HG02678 (cell line): ENCODE results near the gene ECEL1.

Experiments used
- ATAC-seq: cut with Tn5 transposase; IDR thresholded peaks from one replicate; pipeline ENCODE4 v1.9.1; 2021; ENCODE audit warnings: mild to moderate bottlenecking, moderate library complexity; ENCODE audit not compliant: unreplicated experiment

Gene ECEL1

DNA sequence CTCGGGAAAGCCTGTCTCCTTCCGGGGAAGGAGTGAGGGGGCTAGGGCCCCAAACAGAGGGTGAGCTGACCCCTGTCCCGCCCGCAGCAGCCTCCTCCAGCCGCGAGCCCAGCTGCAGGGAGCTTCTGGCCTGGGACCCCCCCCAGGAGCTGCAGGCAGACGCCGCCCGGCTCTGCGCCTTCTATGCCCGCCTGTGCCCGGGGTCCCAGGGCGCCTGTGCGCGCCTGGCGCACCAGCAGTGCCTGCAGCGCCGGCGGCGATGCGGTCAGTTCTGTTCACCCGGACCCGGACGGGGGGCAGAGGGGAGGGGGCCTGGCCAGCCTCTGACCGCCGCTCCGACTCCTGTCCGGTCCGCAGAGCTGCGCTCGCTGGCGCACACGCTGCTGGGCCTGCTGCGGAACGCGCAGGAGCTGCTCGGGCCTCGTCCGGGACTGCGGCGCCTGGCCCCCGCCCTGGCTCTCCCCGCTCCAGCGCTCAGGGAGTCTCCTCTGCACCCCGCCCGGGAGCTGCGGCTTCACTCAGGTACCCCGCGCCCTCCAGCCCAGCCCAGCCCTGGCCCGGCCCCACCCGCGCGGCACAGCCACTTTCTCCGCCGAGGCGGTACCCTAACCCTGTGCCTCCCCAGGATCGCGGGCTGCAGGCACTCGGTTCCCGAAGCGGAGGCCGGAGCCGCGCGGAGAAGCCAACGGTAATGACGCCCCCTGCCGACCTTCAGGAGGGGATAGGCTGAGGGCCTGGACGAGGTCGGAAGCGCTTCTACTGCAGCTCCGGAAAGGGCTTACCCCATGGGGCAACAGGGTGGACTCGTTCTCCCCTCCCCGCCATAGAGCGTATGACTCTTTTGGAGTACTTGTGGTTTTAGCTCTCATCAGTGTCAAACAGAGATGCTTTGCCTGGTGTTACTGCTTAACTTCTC is 36.3 kb upstream of the ECEL1 start:
- ATAC-seq, result no peak

DNA sequence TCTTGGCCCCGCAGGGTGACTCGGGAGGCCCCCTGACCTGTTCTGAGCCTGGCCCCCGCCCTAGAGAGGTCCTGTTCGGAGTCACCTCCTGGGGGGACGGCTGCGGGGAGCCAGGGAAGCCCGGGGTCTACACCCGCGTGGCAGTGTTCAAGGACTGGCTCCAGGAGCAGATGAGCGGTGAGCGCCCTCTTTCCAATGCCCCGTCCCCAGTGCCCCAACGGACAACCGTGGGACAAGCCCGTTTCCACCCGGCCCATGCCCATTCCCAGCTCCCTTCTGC is 35.7 kb upstream of the ECEL1 start:
- ATAC-seq, result no peak

DNA sequence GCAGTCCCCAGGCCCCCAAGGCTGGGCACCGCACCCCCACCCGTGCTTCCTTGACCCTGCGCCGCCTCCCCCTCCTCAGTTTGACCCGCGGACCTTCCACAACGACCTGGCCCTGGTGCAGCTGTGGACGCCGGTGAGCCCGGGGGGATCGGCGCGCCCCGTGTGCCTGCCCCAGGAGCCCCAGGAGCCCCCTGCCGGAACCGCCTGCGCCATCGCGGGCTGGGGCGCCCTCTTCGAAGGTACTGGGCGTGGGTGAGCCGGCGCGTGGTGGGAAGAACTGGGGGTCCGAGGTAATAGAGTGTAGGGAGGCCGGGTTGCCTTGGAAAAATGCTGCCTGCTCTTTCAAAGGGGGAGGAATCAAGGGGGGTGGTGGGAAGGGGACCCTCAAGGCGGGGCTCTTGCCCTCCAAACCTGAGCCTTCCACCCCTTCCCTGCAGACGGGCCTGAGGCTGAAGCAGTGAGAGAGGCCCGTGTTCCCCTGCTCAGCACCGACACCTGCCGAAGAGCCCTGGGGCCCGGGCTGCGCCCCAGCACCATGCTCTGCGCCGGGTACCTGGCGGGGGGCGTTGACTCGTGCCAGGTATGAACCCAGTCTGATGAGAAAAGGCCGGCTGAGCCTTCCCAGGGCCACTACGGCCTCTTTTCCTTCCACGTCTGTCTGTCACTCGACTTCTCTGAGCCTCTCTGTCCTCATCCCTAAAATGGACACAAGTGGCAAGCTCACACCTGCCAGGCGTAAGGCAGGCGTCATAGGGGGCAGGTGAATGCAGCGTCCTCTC is 35.2 kb upstream of the ECEL1 start:
- ATAC-seq, result no peak

DNA sequence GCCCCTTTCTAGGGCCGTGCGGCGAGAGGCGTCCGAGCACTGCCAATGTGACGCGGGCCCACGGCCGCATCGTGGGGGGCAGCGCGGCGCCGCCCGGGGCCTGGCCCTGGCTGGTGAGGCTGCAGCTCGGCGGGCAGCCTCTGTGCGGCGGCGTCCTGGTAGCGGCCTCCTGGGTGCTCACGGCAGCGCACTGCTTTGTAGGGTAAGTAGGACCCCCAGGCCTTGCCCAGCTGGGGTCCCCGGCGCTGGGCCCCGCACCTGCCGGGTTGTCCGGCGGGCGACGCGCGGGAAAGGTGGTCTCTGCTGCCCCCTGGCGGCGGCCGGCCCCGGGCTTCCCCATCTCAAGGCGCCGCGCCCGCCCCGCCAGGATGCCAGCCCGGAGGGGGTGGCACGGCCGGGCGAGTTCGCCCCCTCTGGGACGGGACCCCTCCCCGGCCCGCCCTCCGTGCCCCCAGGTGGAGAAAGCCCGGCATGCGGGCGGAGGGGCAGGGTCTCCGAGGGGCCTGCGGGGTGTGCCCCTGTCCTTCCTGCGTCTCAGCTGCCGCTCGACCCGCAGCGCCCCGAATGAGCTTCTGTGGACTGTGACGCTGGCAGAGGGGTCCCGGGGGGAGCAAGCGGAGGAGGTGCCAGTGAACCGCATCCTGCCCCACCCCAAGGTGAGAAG is 34.5 kb upstream of the ECEL1 start:
- ATAC-seq, result peak; percentile 48

DNA sequence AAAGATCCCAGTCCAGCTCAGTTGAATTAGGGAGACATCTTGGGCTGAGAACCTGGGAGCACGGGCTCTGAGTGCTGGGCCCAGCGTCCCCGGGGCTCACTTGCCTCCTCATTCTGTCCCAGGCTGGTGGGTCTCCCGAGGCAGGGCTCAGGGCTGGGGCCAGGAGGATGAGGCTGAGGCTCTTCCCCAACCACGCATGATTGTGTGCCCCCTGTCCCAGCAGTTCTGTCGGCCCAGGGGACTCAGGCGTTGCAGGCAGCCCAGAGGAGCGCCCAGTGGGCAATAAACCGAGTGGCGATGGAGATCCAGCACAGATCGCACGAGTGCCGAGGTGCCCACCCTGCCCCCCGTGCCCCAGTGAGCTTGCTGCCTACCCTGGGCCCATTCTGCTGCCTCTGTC is 33.5 kb upstream of the ECEL1 start:
- no peak for ATAC-seq

DNA sequence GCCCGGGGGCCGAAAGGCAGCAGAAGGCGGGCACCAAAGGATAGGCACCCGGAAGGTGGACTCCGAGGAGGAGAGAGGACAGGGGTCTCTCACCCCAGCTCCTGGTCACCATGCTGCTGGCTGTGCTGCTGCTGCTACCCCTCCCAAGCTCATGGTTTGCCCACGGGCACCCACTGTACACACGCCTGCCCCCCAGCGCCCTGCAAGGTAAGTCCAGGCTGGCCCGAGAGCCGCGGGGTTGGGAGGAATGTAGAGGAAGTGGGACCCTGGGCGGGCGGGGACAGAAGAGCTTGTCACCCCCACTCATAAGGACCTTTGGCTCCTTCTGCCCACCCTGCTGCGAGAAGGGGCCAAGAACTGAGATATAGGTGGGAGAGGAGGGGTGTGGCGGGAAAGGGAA is 32.9 kb upstream of the ECEL1 start:
- no peak for ATAC-seq

DNA sequence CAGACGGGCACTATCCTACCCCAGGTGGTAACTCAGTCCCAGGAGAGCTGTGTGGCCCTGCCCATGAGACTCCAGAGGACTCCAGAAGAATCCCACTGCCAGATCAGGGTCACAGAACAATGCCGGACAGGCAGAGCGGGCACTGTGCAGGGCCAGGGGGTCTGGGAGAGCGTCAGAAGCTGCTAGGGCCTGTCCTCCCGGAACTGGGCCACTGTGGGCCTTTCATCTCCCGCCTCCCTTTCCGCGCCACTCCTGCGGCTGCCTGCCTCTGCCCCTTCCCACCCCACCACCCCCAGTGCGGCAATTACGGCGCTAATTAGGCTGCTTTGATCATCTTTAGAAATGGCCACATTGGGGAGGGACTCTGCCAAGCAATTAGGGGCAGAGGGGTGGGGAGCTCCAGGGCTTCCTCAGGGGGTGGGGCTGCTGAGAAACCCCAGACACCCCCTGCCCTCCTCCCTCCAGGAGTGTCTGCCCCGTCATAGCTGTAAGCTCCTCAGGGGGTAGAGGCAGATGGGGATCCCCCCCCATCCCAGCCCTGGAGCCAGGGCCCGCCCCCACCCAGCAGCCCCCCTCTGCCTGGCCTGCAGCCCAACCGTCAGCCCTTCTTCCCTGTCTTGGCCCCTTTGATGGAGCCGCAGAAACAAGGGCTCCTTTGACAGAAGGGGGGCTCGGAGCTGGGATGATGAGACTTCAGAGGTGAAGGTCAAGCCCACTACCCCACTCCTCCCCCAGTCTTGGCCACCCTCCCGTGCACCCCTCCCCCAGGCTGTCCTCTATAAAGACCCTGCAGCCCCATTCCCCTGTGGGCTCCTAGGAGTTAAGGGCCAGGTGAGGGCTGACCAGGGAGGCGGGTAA is 32.2 kb upstream of the ECEL1 start, which contains the start of gene PRSS56:
TSS of gene PRSS56 (plus strand) at position 808 of the 858 bp plus-strand sequence. CDS start 211 bp downstream, outside the sequence.
- ATAC-seq, result no peak

DNA sequence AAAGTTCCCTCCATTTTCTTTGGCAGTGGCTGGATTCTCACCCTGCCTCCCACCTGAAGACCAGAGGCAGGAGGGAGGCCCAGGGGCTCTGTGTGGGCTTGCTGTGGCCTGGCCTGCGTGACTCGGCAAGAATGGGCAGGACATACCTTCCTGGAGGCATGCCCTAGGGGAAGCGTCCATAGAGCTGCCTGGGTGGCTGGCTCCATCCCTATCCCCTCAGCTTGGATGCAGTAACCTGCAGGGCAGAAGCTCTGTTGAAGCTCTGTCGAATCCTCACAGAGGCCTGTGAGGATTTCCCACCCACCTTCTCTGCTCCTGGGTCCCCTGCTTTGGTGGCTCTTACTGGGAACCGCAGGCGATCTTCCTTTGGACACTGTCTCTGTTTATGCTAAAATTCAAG is 31.2 kb upstream of the ECEL1 start:
- no peak for ATAC-seq

DNA sequence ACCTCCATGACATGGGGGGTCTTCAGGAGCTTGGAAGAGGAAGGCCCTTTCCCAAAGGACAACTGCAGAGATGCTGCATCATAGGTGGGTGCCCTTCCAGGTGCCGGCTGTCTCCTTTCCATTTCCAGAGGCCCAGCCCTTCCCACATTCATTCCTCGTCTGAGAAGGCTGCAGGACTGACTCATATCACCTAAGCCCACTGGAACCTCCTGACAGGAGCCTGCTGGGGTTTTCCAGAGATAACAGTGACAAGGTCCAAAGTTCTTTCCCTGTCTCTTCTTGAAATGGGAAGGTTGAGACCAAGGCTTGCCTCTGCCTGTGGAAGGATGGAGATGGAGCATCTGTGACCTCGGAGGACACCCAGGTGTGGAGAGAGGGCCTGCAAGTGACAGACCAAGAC is 28.9 kb upstream of the ECEL1 start:
- no peak for ATAC-seq

DNA sequence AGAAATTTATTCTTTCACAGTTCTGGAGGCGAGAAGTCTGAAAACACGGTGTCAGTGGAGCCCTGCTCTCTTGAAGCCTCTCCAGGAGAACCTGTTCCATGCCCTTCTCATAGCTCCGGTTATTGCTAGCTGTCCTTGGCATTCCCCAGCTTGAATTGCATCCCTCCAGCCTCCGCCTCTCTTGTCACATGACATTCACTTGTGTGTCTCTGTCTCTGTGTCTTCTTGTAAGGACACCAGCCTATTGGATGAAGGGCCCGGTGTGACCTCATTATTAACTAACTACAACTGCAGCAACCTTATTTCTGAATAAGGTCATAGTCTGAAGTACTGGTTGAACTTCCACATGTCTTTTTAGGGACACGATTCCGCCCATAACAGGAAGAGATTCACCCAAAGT is 28.0 kb upstream of the ECEL1 start:
- no peak for ATAC-seq

DNA sequence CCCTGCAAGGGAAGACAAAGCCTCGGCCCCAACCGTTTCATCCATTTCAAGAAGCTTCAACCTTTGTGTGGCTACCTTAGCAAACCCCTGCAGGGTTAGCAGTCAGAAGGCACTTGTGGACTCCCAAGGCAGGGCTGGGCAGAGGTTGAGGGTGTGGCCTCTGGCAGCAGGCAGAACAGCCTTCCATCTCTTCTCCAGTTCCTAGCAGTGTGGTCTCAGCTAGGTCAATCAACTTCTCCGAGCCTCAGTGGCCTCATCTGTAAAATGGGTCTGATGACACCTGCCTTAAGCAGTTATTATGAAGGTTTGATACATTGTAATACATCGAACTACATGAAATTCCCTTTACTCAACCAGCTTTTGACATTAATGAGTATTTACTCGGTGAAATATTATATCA is 25.7 kb upstream of the ECEL1 start:
- no peak for ATAC-seq

DNA sequence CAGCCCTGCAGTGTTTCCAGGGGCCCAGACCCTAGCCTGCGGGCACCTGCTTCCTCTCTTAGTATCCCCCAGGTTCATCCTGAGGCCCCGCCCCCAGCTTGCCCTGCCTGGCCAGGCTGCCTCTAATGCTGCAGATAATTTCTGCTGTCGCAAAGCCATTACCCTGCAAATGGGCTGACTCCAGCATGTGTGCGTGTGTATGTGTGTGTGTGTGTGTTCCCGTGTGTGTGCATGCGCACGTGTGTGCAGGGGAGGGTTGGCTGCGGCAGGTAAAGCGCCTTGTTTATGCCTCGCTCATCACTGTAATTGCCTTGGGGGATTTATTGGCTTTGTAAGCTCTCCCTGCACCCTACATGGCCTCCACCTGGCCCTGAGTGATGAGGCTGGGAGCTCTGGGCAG is 25.0 kb upstream of the ECEL1 start:
- no peak for ATAC-seq

DNA sequence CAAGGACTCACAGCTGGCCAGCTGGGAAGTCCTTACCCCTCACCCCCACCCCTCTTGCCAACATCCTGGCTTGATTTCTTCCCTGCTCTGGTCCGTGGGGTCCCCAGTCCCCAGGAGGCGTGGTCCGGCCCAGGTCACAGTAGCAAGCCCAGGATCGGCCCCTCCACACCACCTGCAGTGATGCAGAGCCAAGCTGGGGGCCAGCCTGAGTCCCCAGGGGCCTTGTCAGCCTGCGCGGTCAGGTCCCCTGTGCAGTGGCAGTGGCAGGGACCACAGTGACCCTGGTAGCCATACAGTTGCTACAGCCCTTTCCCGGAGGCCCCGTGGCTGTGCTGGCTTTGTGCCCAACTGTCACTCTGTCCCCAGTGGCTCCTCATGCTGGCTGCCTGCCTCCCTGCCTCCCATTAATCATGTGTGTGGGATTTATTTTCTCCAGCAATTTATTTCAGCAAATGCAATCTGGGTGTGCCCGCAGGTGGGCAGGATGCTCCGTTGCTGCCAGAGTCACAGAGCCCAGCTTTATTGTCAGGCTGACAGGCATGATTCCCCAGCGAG is 23.8 kb upstream of the ECEL1 start:
- no peak for ATAC-seq

DNA sequence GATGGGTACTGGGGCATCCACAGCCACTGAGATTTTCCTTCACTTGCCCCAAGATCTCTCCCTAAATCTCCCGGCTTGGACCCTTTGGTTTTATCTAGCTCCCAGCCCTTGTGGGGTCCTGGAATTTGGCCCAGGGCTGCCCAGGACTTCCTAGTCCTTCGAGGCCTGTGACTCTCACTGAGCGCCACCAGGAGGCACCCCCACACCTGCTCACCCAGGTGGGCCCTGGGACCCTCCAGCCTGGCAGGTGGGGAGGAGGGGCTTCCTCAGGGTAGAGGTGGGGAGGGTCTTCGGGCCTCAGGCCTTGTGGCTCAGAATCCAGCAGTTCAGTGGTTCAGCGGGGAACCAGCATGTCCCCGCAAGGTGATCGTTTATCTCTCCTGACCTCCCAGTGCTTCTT is 20.6 kb upstream of the ECEL1 start:
- ATAC-seq, result no peak

DNA sequence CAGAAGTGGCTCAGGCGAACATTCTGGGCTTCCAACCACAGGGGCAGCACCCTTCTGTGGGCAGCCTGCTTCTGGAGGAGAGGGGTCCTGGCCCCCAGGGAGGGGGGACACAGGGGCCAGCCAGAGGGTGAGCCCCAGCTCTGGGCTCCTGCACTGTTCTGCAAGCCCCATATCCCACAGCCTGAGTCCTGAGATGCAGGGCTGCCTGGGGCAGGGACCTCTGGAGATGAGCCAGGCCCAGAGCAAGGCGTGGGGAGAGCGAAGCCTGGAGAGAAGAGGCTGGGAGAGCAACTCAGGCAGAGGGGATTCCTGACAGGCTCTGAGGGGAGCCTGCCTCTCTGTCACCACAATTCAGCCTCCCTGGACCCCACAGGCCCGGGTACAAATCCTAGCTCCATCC is 19.1 kb upstream of the ECEL1 start:
- no peak for ATAC-seq

DNA sequence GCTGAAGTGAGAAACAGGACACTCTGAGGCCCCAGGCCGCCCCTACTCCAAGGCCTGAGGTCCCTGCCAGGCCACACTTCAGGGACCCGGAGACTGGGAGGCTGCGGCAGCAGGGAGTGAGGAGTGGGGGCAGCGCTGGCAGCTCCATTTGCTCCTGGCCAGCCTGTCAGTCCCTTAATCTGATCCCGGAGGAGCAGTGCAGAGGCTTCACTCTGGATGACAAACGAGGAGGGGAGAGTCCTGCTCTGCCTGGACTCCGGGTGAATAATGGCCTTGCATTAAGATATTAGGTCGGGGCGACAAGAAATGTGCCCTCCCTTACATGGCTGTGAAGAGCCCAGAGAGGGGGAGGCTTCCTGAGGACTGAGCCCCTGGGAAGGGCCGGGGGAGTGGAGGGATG is 18.2 kb upstream of the ECEL1 start:
- ATAC-seq, result no peak

DNA sequence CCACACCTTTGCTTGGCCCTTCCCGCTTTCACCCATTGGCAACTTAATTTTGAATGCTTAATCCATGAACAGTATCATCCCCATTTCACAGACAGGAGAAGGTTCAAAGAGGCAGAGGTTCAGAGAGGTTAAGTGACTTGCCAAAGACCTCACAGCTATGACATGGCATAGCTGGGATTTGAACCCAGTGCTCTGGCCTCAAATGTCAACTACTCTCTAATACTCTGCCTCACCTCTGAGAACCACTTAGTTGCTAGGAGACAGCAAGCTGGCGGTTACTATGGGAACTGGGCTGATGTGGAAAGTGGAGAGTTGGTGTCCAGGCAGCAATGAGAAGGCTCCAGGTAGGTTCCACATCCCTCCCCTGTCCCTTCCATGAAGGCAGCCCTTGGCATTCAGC is 16.8 kb upstream of the ECEL1 start:
- no peak for ATAC-seq

DNA sequence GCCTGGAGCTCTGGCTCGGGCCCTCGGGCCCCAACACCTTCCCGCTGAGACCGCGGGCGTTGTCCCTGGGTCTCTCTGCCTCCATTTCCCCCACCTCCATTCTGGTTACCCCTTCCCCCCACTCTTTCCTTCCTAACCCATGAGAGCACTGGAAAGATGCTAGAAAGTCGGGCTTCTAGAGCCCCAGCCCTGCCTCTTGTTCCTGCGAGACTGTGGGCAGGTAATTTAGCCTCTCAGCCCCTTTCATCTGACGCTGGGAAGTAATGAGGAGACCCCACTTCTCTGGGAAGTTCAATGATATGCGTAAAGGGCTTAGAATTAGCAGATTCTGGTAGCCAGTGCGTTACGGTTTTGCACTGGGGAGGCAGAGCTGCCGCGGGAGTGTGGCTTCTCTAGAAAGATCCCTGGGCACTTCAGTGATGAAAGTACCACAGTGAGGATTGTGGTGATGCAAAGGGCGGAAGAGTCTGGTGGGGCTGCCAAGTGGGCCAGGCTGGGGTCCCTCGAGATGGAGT is 16.2 kb upstream of the ECEL1 start:
- ATAC-seq, result no peak

DNA sequence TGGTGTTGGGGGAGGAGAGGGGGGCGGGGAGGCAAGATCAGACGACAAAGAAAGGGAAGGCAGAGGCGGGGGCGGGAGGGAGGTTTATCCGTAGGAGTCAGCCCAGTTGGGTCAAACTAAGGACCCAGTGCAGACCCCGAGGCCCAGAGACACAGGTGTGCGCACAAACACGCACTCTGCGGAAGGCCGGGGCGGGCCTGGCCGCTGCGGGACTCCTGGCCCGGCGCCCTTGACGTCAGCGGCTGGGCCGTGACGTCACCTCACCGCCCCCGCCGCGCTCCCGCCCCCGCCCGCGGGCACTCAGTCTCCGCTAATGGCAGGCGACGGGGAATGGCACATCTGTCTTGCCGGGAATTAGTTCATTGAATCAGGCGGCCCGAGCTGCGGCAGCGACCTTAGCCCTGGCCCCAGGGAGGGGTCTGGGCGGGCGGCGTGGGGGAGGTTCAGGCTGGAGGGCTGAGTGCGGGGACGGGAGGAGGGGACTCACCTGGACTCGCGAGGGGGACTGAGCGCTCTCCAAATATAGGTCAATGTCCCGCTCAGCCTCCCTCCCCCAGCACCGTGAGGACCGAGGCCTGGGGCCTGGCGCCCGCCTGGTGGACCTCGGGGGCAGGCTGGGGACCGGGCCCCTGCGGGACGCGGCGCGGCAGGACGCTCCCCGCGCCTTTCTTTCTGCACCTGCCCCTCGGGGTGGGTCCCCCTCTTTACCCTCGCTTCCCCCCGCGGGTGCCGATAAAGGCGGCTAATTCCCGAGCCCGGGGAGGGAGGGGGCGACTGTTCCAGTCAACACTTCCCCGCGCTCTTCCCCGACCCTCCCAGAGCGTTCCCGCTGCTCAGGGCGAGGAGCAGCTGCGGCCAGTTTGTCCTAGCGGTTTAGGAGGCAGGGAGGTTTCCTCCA is 15.5 kb upstream of the ECEL1 start:
- no peak for ATAC-seq
